H1 (cell line): ENCODE measurements around the gene RAD51B. TPM values are rescaled to one million over a fixed set of nuclear protein-coding genes. Genes with fewer than 3 reads are reported as not detected.

ENCODE experiments used
- CBX5 ChIP-seq: fragments of 300-800, 300-1000 bp; sonication (generic); IDR thresholded peaks from 2 replicates; pipeline ENCODE4 v1.7.1; 2016; ENCODE audit warnings: antibody characterized with exemption, low read length, low read depth
- GABPA ChIP-seq: IDR thresholded peaks from 2 replicates; pipeline ENCODE4 v1.6.1; 2011; ENCODE audit warnings: mild to moderate bottlenecking, low read length, moderate library complexity, borderline replicate concordance; ENCODE audit not compliant: insufficient read depth
- HDAC2 ChIP-seq, 2 experiments: fragments of 300-600 bp in 1 of 2; sonication (generic) in 1 of 2; IDR thresholded peaks; 2 replicates each; pipeline ENCODE4 v1.6.1; 2011 to 2012; ENCODE audit warnings: low read depth in 2 of 2, low read length in 2 of 2, mild to moderate bottlenecking in 2 of 2, moderate library complexity in 2 of 2, borderline replicate concordance in 1 of 2, inconsistent platforms in 1 of 2
- JUN ChIP-seq: IDR thresholded peaks from 2 replicates; pipeline ENCODE4 v1.6.1; 2011; ENCODE audit warnings: low read depth, mild to moderate bottlenecking, improper control_type of control experiment, low read length
- JUND ChIP-seq: IDR thresholded peaks from 2 replicates; pipeline ENCODE4 v1.6.1; 2011; ENCODE audit warnings: mild to moderate bottlenecking, improper control_type of control experiment, low read length
- KDM5A ChIP-seq: fragments of 200-600 bp; IDR thresholded peaks from 2 replicates; pipeline ENCODE4 v1.7.1; 2012; ENCODE audit warnings: mild to moderate bottlenecking, low read length, inconsistent platforms, mixed read lengths
- MAFK ChIP-seq: IDR thresholded peaks from 2 replicates; pipeline ENCODE4 v1.6.1; 2012; ENCODE audit warnings: low read depth, mild to moderate bottlenecking, improper control_type of control experiment, low read length
- polyA plus RNA-seq, 7 experiments: library from polyadenylated mRNA; depleted of rRNA in 3 of 7; stranded (reverse) in 5 of 7; unstranded in 2 of 7; fragments of >200 nt in 5 of 7; fragments of 200-250 nt in 2 of 7; gene quantifications; 1 replicate in 5 of 7; 2 replicates in 1 of 7; 4 replicates in 1 of 7; pipeline versions ENCODE4 v1.2.1 to v1.2.3, GENCODE V29; 2011 to 2013; ENCODE audit warnings: missing spikeins in 2 of 7, mixed read lengths in 2 of 7
- total RNA-seq: library from RNA; stranded (reverse); fragmentation: NEBNext Ultra II Directional; extraction: Animal tissue kit (Norgen Biotek cat#: 25700); gene quantifications from 2 replicates; pipeline ENCODE4 v1.2.1, GENCODE V29; 2021
- TF ChIP-seq, protein P1 (sequence below), 3 experiments: IDR thresholded peaks; 1 replicate in 2 of 3; 2 replicates in 1 of 3; pipeline versions ENCODE4 v1.5.1 to v1.6.1; 2011; ENCODE audit warnings: low read length in 3 of 3, mild to moderate bottlenecking in 3 of 3, inconsistent platforms in 2 of 3, low read depth in 1 of 3, moderate library complexity in 1 of 3; ENCODE audit not compliant: insufficient read depth in 1 of 3; ENCODE audit errors: control extremely low read depth in 1 of 3

The RAD51B gene
- total and polyA plus RNA-seq, 2 of the 8 experiments (the other 6 are each of a cell fraction or from before 2014, with no cell fraction given): 3.9 to 14.9 TPM

DNA sequence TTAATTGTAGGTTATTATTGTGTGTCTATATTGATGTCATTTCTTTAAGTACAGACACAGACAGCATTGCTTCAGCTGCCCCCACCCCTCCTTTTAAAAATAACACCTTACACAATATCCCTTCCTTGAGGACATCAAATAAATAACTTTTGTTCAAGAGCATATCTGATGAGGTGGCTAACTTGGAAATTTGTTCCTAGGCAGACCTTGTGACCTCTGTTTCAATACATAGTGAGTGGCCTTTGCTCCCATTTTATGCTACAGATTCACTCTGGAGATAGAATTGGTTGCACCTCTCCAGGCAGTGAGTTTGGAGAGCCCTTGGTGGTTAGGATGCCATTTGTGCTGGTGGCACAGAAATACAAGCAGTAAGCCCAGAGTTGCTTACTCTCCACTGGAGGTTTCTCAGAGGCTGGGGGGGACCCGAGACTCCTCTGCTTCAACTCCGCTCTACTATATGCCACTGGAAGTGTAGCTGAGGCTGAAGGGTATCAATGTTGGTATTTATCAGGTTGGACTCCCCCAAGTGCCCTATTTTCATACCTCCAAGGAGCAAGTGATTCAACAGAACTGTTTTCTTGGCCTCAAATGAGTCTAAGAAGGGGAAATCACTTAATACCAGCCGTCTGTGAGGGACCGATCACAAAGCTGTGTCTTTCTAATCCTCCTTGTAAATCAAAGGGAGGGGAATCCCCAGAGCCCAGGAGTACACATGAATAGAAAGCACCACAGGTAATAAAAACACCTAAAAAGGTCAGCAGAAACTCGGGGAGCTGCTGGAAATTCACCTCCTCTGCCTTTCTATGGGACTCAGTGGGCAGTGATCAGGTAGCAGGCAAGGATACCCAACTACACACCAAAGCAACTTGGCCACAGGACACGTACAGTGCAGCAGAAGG is 463.1 kb downstream of the RAD51B start (continued):
- TF ChIP-seq MAFK (no peak), JUND (no peak), CBX5 (no peak), GABPA (no peak), HDAC2 (IDR thresholded peaks at IDR 0.05; ENCODE audit: borderline replicate concordance in 1 of 2, low read depth in 2 of 2, low read length in 2 of 2) (no peak), KDM5A (no peak), JUN (no peak)
- TF ChIP-seq, protein P1, sequence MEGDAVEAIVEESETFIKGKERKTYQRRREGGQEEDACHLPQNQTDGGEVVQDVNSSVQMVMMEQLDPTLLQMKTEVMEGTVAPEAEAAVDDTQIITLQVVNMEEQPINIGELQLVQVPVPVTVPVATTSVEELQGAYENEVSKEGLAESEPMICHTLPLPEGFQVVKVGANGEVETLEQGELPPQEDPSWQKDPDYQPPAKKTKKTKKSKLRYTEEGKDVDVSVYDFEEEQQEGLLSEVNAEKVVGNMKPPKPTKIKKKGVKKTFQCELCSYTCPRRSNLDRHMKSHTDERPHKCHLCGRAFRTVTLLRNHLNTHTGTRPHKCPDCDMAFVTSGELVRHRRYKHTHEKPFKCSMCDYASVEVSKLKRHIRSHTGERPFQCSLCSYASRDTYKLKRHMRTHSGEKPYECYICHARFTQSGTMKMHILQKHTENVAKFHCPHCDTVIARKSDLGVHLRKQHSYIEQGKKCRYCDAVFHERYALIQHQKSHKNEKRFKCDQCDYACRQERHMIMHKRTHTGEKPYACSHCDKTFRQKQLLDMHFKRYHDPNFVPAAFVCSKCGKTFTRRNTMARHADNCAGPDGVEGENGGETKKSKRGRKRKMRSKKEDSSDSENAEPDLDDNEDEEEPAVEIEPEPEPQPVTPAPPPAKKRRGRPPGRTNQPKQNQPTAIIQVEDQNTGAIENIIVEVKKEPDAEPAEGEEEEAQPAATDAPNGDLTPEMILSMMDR (IDR thresholded peaks at IDR 0.05; ENCODE audit: control extremely low read depth in 1 of 3, insufficient read depth in 1 of 3, low read depth in 1 of 3, low read length in 3 of 3): no peak
